ENCODE data around the gene EXO5. TPM values are rescaled to one million over a fixed set of nuclear protein-coding genes. Genes with fewer than 3 reads are reported as not detected.

The EXO5 gene
- 14.8 TPM for total RNA-seq (ENCODE audit: unreplicated experiment)
- long read RNA-seq, partial matches to known transcripts: 0 of 5 reads
- long read RNA-seq, other reads (novel, unspliced or antisense): 0 of 5 reads

- peaks cover 38% of the 10 kb centered on the region for H3K36me3 Mint-ChIP-seq (ENCODE audit: low read depth, unreplicated experiment)
- H3K27ac Mint-ChIP-seq (ENCODE audit: unreplicated experiment): no peak within 1 kb of the TSS
- DNase-seq (ENCODE audit: low spot score): peak; percentile 74
- H3K27me3 Mint-ChIP-seq (ENCODE audit: unreplicated experiment): peaks cover 3% of the 10 kb centered on the region
- H3K4me3 Mint-ChIP-seq (ENCODE audit: unreplicated experiment): peak within 1 kb of the TSS; percentile 83
- TF ChIP-seq CTCF (IDR thresholded peaks at IDR 0.05; ENCODE audit: unreplicated experiment): no peak
- peaks cover 8% of the 10 kb centered on the region for H3K4me1 Mint-ChIP-seq (ENCODE audit: unreplicated experiment)
- peaks cover 4% of the 10 kb centered on the region for H3K9me3 Mint-ChIP-seq (ENCODE audit: unreplicated experiment)
These were observed at the start of gene EXO5 for GRCh38 chr1:40508375-40509341. EXO5 (plus strand) TSS chr1:40508767; CDS start chr1:40514545, 5,778 bp downstream.

DNA sequence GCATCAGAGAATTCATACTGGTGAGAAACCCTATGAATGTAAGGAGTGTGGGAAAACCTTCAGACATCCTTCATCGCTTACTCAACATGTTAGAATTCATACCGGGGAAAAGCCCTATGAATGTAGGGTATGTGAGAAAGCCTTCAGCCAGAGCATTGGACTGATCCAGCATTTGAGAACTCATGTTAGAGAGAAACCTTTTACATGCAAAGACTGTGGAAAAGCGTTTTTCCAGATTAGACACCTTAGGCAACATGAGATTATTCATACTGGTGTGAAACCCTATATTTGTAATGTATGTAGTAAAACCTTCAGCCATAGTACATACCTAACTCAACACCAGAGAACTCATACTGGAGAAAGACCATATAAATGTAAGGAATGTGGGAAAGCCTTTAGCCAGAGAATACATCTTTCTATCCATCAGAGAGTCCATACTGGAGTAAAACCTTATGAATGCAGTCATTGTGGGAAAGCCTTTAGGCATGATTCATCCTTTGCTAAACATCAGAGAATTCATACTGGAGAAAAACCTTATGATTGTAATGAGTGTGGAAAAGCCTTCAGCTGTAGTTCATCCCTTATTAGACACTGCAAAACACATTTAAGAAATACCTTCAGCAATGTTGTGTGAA lies 45.5 kb upstream of the EXO5 start:
- TF ChIP-seq CTCF (IDR thresholded peaks at IDR 0.05; ENCODE audit: unreplicated experiment): no peak
- DNase-seq (ENCODE audit: low spot score): no peak

DNA sequence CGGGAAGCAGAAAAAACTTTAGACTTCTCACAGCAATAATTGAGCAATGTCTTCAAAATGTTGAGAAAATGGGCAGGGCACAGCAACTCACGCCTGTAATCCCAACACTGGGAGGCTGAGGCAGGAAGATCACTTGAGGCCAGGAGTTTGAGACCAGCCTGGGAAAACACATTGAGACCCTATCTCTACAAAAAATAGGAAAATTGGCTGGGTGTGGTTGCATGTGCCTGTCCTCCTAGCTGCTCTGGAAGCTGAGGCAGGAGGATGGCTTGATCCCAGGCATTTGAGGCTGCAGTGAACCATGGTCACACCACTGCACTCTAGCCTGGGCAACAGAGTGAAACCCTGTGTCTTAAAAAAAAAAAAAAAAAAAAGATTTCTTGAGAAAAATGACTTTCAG lies 39.2 kb upstream of the EXO5 start:
- Mint-ChIP-seq H3K4me3 (ENCODE audit: unreplicated experiment) (no peak overlapping the region), H3K36me3 (ENCODE audit: low read depth, unreplicated experiment) (peaks cover 58% of the 10 kb centered on the region), H3K27ac (ENCODE audit: unreplicated experiment) (no peak overlapping the region), H3K27me3 (ENCODE audit: unreplicated experiment) (peaks cover 6% of the 10 kb centered on the region), H3K9me3 (ENCODE audit: unreplicated experiment) (peaks cover 34% of the 10 kb centered on the region), H3K4me1 (ENCODE audit: unreplicated experiment) (no peaks in the 10 kb centered on the region)
- TF ChIP-seq CTCF (IDR thresholded peaks at IDR 0.05; ENCODE audit: unreplicated experiment): no peak
- no peak for DNase-seq (ENCODE audit: low spot score)

More for the DNA sequence above, 45.5 kb upstream of the EXO5 start:
- H3K4me3 Mint-ChIP-seq (ENCODE audit: unreplicated experiment): peak overlapping the region; percentile 72
- peaks cover 3% of the 10 kb centered on the region for H3K27me3 Mint-ChIP-seq (ENCODE audit: unreplicated experiment)
- H3K9me3 Mint-ChIP-seq (ENCODE audit: unreplicated experiment): peaks cover 51% of the 10 kb centered on the region
- H3K27ac Mint-ChIP-seq (ENCODE audit: unreplicated experiment): no peak overlapping the region
- peaks cover 80% of the 10 kb centered on the region for H3K36me3 Mint-ChIP-seq (ENCODE audit: low read depth, unreplicated experiment)
- H3K4me1 Mint-ChIP-seq (ENCODE audit: unreplicated experiment): no peaks in the 10 kb centered on the region

- Mint-ChIP-seq H3K9me3 (ENCODE audit: unreplicated experiment) (peaks cover 20% of the 10 kb centered on the region), H3K4me1 (ENCODE audit: unreplicated experiment) (peaks cover 11% of the 10 kb centered on the region), H3K27me3 (ENCODE audit: unreplicated experiment) (peaks cover 6% of the 10 kb centered on the region), H3K36me3 (ENCODE audit: low read depth, unreplicated experiment) (peaks cover 31% of the 10 kb centered on the region), H3K4me3 (ENCODE audit: unreplicated experiment) (no peak overlapping the region), H3K27ac (ENCODE audit: unreplicated experiment) (no peak overlapping the region)
- TF ChIP-seq CTCF (IDR thresholded peaks at IDR 0.05; ENCODE audit: unreplicated experiment): no peak
- DNase-seq (ENCODE audit: low spot score): no peak
These were observed 33.3 kb upstream of the EXO5 start for GRCh38 chr1:40475268-40475667.
